Measurements from ENCODE around the gene PLD4.
"Not testable (repeated sequence)": the region's sequence is repeated elsewhere in the genome, so short reads cannot be mapped to it uniquely, and the experiment has no call there.

PLD4 gene

GRCh38 chr14:104917116-104917515, 7.6 kb upstream of the PLD4 start:
- no peak for DNase-seq (ENCODE audit: extremely low spot score)
- no peak for TF ChIP-seq CTCF (IDR thresholded peaks at IDR 0.05; ENCODE audit: control extremely low read depth, extremely low read depth, low read depth, missing control alignments)
- CTCF ChIA-PET: interaction anchor here (0.8 to 1.1 kb wide), 3 partner anchors 9 to 21 kb away, joined by 3 to 4 read pairs (median 3); no protein-coding TSS in a partner anchor
- POLR2A ChIA-PET: no interaction called here

- CTCF ChIA-PET: interaction anchor here (1.2 to 1.7 kb wide), 2 partner anchors 17 to 563 kb away, joined by 3 to 6 read pairs; no protein-coding TSS in a partner anchor
- POLR2A ChIA-PET: no interaction called here
- DNase-seq (ENCODE audit: extremely low spot score): no peak
- TF ChIP-seq CTCF (IDR thresholded peaks at IDR 0.05; ENCODE audit: control extremely low read depth, extremely low read depth, low read depth, missing control alignments): no peak
Observed at GRCh38 chr14:104917993-104918392, 6.7 kb upstream of the PLD4 start.

GRCh38 chr14:104919152-104919992, 5.3 kb upstream of the PLD4 start:
- POLR2A ChIA-PET: not testable (repeated sequence)
- CTCF ChIA-PET: interaction anchor here (0.5 to 1.7 kb wide), 2 partner anchors 16 to 134 kb away, joined by 3 to 6 read pairs; no protein-coding TSS in a partner anchor

GRCh38 chr14:104919993-104920315, 4.7 kb upstream of the PLD4 start:
- ChIA-PET POLR2A (no interaction called here), CTCF (no interaction called here)
- no peak for DNase-seq (ENCODE audit: extremely low spot score)
- no peak for TF ChIP-seq CTCF (IDR thresholded peaks at IDR 0.05; ENCODE audit: control extremely low read depth, extremely low read depth, low read depth, missing control alignments)

More at GRCh38 chr14:104919152-104919992, 5.3 kb upstream of the PLD4 start:
- DNase-seq (ENCODE audit: extremely low spot score): not testable (repeated sequence)

- CTCF ChIA-PET: interaction anchor here (1.1 to 4.0 kb wide), 5 partner anchors 10 to 122 kb away, joined by 3 to 17 read pairs (median 4); no protein-coding TSS in a partner anchor
- no peak for DNase-seq (ENCODE audit: extremely low spot score)
- POLR2A ChIA-PET: no interaction called here
- no peak for TF ChIP-seq CTCF (IDR thresholded peaks at IDR 0.05; ENCODE audit: control extremely low read depth, extremely low read depth, low read depth, missing control alignments)
Observed at GRCh38 chr14:104923640-104924420, 849 bp upstream of the PLD4 start.

GRCh38 chr14:104925214-104925854, 655 bp downstream of the PLD4 start:
- TF ChIP-seq CTCF (IDR thresholded peaks at IDR 0.05; ENCODE audit: control extremely low read depth, extremely low read depth, low read depth, missing control alignments): no peak
- CTCF ChIA-PET: interaction anchor here (1.1 to 4.0 kb wide), 6 partner anchors 9 to 120 kb away, joined by 3 to 17 read pairs (median 6); no protein-coding TSS in a partner anchor
- no peak for DNase-seq (ENCODE audit: extremely low spot score)
- POLR2A ChIA-PET: no interaction called here
